B cell (primary cell): ENCODE data around the gene MBOAT1. TPM values are rescaled to one million over a fixed set of nuclear protein-coding genes. Genes with fewer than 3 reads are reported as not detected.

ENCODE experiments used
- ATAC-seq: fragments of 200-7000 bp; cut with Tn5 transposase; one replicate; pipeline ENCODE4 v1.10.0; 2021; ENCODE audit warnings: low read depth, mild to moderate bottlenecking, moderate number of reproducible peaks, moderate library complexity
- CTCF ChIA-PET: fragments of 350-600 bp; sonication (Branson Sonifier 250); formaldehyde crosslinking; loops from one replicate; lab custom pipeline; 2021; ENCODE audit warnings: antibody characterized with exemption, inconsistent platforms; lab: Charles Lee
- POLR2A ChIA-PET: fragments of 350-600 bp; sonication (Branson Sonifier 250); formaldehyde crosslinking; loops from one replicate; lab custom pipeline; 2021; ENCODE audit warnings: antibody characterized with exemption; lab: Charles Lee
- DNase-seq: peaks from one replicate; pipeline ENCODE4 v3.0.0; 2013
- H2AFZ ChIP-seq: 2 replicates; pipeline ENCODE4 v1.6.1; 2012; ENCODE audit warnings: mild to moderate bottlenecking, low read depth, low read length; ENCODE audit not compliant: insufficient read depth, poor library complexity, severe bottlenecking
- H3K27ac ChIP-seq, 2 donors: 1 replicate in 1 of 2; 2 replicates in 1 of 2; pipeline ENCODE4 v1.5.1; 2012 to 2013; ENCODE audit warnings: low read length in 2 of 2, mild to moderate bottlenecking in 2 of 2, moderate library complexity in 1 of 2
- H3K27me3 ChIP-seq, 4 experiments: fragments of 200-600 bp in 1 of 4; sonication (generic) in 1 of 4; replicated peaks in 1 of 4; 1 replicate in 2 of 4; 2 replicates in 2 of 4; pipeline versions ENCODE4 v1.6.1 to v1.7.0; 2013 to 2016; ENCODE audit warnings: low read length in 3 of 4, mild to moderate bottlenecking in 2 of 4, mixed read lengths in 1 of 4, moderate library complexity in 1 of 4; ENCODE audit not compliant: insufficient read depth in 4 of 4, control insufficient read depth in 3 of 4; ENCODE audit errors: control extremely low read depth in 1 of 4
- H3K36me3 ChIP-seq, 2 experiments: replicated peaks in 1 of 2; 1 replicate in 1 of 2; 2 replicates in 1 of 2; pipeline versions ENCODE4 v1.6.1 to v1.7.1; 2013; ENCODE audit warnings: low read length in 1 of 2; ENCODE audit not compliant: insufficient read depth in 2 of 2, control insufficient read depth in 1 of 2; ENCODE audit errors: control extremely low read depth in 1 of 2, extremely low read depth in 1 of 2
- H3K4me1 ChIP-seq, 2 donors: fragments of 200-600 bp in 1 of 2; sonication (generic) in 1 of 2; 1 replicate in 1 of 2; 2 replicates in 1 of 2; pipeline versions ENCODE4 v1.5.1 to v1.6.1; 2013 to 2017; ENCODE audit warnings: low read length in 2 of 2; ENCODE audit not compliant: control insufficient read depth in 2 of 2, insufficient read depth in 2 of 2
- H3K4me2 ChIP-seq: replicated peaks from 2 replicates; pipeline ENCODE3; 2012; ENCODE audit warnings: mild to moderate bottlenecking, low read depth, low read length; ENCODE audit not compliant: poor library complexity, severe bottlenecking
- H3K4me3 ChIP-seq, 5 experiments: fragments of 200-600 bp in 1 of 5; sonication (generic) in 1 of 5; 1 replicate in 3 of 5; 2 replicates in 2 of 5; pipeline versions ENCODE4 v1.5.1 to v1.7.0; 2011 to 2016; ENCODE audit warnings: low read length in 4 of 5, mild to moderate bottlenecking in 4 of 5, low read depth in 2 of 5, control low read depth in 1 of 5, moderate library complexity in 1 of 5; ENCODE audit not compliant: insufficient read depth in 1 of 5; ENCODE audit errors: control extremely low read depth in 1 of 5, extremely low read depth in 1 of 5
- H3K79me2 ChIP-seq: fragments of 200-600 bp; sonication (generic); one replicate; pipeline ENCODE4 v1.6.0; 2016; ENCODE audit warnings: low read length; ENCODE audit not compliant: control insufficient read depth, insufficient read depth
- H3K9ac ChIP-seq: fragments of 200-600 bp; sonication (generic); 2 replicates; pipeline ENCODE4 v1.6.1; 2017; ENCODE audit warnings: mild to moderate bottlenecking, low read length, moderate library complexity
- H3K9me3 ChIP-seq, 3 donors: one replicate each; pipeline versions ENCODE4 v1.6.1 to v1.7.1; 2013; ENCODE audit warnings: low read length in 2 of 3; ENCODE audit not compliant: control insufficient read depth in 2 of 3, insufficient read depth in 1 of 3; ENCODE audit errors: control extremely low read depth in 1 of 3
- H4K20me1 ChIP-seq: 2 replicates; pipeline ENCODE4 v1.6.0; 2012; ENCODE audit warnings: mild to moderate bottlenecking, low read length; ENCODE audit not compliant: insufficient read depth, control insufficient read depth, poor library complexity, severe bottlenecking
- H3K27ac Mint-ChIP-seq: one replicate; pipeline ENCODE4 v1.8.0; 2021; ENCODE audit warnings: mixed read lengths
- H3K27me3 Mint-ChIP-seq: one replicate; pipeline ENCODE4 v1.8.0; 2021; ENCODE audit warnings: mixed read lengths
- H3K4me1 Mint-ChIP-seq: one replicate; pipeline ENCODE4 v1.8.0; 2021; ENCODE audit warnings: mixed read lengths
- H3K4me3 Mint-ChIP-seq: one replicate; pipeline ENCODE4 v1.8.0; 2021; ENCODE audit warnings: mixed read lengths
- H3K9me3 Mint-ChIP-seq: one replicate; pipeline ENCODE4 v1.8.0; 2022; ENCODE audit warnings: mixed read lengths; ENCODE audit not compliant: insufficient read depth
- CTCF ChIP-seq: fragments of 200-600 bp; IDR thresholded peaks from one replicate; pipeline ENCODE4 v1.8.0; 2022; ENCODE audit warnings: antibody characterized with exemption, mild to moderate bottlenecking
- EZH2 ChIP-seq: IDR thresholded peaks from 2 replicates; pipeline ENCODE4 v1.6.1; 2012; ENCODE audit warnings: borderline replicate concordance, low read depth, mild to moderate bottlenecking, moderate library complexity, low read length; ENCODE audit not compliant: insufficient read depth, poor library complexity, severe bottlenecking
- WGBS: methylation state at CpG from one replicate; pipeline ENCODE4 v1.1.5; 2013; ENCODE audit warnings: missing lambda C conversion rate; ENCODE audit not compliant: insufficient coverage; 5-methylcytosine and 5-hydroxymethylcytosine counted together
- intact Hi-C: fragments of 100-400 bp; cut with micrococcal nuclease; formaldehyde crosslinking; loops from one replicate; pipeline ENCODE4 v1.10.0; 2022
- polyA plus RNA-seq: library from polyadenylated mRNA; depleted of rRNA; stranded (reverse); fragments of >200 nt; gene quantifications from 2 replicates; pipeline ENCODE4 v1.2.3, GENCODE V29; 2012
- total RNA-seq, 2 donors: library from RNA; stranded (reverse); fragments of 120-200 nt in 1 of 2; gene quantifications; 1 replicate in 1 of 2; 2 replicates in 1 of 2; pipeline versions ENCODE4 v1.2.3 to v1.2.4, GENCODE V29; 2013 to 2022

The MBOAT1 gene
- total and polyA plus RNA-seq, 2 donors (not counting 1 experiment from before 2014, with no cell fraction given): 5.4 to 8.1 TPM

DNA sequence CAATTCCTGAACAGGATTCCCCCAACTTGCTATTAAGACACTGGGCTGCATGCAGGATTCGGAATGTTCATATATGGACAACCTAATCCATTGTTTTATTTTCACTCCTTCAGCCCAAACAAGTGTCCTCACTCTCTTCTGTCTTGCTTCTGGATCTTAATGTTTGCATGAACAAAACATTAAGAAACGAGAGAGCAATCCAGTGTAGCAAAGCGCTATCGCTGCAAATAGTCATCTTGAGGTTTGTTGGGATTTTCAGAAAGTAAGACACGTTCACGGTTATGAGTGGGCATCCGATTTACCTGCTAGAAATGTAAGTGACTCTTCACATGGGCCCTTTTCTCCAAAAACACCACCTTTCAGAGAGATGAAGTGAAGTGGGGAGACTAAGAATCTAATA is 156.4 kb downstream of the MBOAT1 start:
- CTCF ChIA-PET: no interaction called here
- no peak for TF ChIP-seq EZH2
- no peak for TF ChIP-seq CTCF
- Mint-ChIP-seq H3K27ac (no peak overlapping the region), H3K9me3 (peaks cover 2% of the 10 kb centered on the region), H3K4me1 (no peaks in the 10 kb centered on the region), H3K27me3 (no peaks in the 10 kb centered on the region), H3K4me3 (no peak overlapping the region)
- H4K20me1 ChIP-seq: no peaks in the 10 kb centered on the region
- 87% methylated on average over 2 of the region's 7 CpGs for WGBS
- H3K79me2 ChIP-seq: no peaks in the 10 kb centered on the region
- no peaks in the 10 kb centered on the region for H3K36me3 ChIP-seq
- H3K9ac ChIP-seq: no peak overlapping the region
- POLR2A ChIA-PET: no interaction called here
- H3K9me3 ChIP-seq: no peaks in the 10 kb centered on the region
- H3K4me1 ChIP-seq: no peaks in the 10 kb centered on the region
- ATAC-seq (no peak), DNase-seq (no peak)
- no peak overlapping the region for H3K4me2 ChIP-seq
- H3K27me3 ChIP-seq: no peaks in the 10 kb centered on the region
- no peak overlapping the region for H3K27ac ChIP-seq
- H2AFZ ChIP-seq: no peak overlapping the region
- intact Hi-C loops: no loop called here
- no peak overlapping the region for H3K4me3 ChIP-seq

Other genes starting within 250 kb of the MBOAT1 start
- gene E2F3, start 189.4 kb upstream of the MBOAT1 start, total RNA-seq: 7.3 and 8.3 TPM in 2 replicates
- gene E2F3, start 189.4 kb upstream of the MBOAT1 start, polyA plus RNA-seq: 2.2 and 3.4 TPM in 2 replicates